Fibroblast of skin of right biceps (primary cell): ENCODE results near the gene WASHC4.
"Not testable (repeated sequence)": the region's sequence is repeated elsewhere in the genome, so short reads cannot be mapped to it uniquely, and the experiment has no call there.

Experiments
- DNase-seq: peaks from one replicate; pipeline ENCODE4 v3.0.0-alpha.2; 2013

The WASHC4 gene

GRCh38 chr12:105170139-105170538 lies 62.6 kb downstream of the WASHC4 start:
- no peak for DNase-seq

DNA sequence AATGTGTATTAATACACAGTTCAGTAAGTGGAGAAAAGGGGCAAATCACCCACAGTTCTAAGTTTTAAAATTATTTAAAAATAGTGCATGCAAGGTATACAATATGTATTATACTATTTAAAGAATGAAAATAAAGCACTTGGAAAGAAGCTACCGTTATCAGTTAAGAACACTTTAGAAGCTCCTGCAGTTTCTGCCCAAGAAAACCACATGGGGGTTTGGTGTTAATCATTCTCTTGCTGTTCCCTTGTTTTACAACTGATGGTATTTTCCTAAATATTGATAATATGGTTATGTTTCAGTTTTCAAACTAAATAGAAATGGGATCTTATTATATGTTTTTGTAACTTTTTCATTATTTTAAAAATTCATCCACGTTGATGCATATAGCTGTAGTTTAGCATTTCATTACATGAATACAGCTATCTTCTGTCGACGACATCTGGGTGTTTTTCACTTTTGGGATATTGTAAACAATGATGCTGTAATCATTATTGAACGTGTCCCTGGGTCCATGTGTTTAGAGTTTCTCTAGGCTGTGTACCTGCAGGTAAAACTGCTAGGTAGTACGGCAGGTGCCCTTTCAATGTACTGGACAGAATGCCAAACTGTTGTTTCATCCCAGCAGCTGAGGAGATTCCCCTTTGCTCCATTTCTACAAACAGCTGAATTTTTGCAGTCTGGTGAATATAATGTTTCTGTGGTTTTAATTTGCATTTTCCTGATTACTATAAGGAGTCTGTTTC lies 64.3 kb downstream of the WASHC4 start:
- DNase-seq: no peak

DNA sequence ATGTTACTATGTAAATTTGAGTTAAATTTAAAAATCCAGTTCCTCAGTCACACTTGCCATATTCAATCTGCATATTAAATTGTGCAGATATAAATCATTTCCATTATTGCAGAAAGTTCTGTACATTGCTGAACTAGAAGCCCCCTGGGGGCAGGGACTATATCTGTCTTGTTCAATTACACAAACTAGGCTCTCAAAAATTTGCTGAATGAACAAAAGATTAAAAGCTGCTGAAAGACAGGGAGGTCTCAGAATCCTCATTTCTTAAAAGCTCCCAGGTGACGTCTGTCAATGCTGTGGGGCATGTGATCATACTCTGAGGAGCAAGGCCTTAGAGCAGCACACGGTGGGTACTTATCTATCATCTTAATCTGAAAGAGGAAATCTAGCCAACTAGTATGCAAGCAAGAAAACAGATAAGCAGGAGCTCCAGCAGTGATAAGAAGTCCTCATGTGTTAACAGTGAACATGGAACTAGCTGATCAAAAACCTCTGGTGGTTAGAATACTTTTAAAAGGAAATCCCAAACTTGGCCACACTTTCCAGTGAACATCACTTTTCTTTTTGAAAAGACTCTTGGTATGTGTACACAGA lies 68.0 kb downstream of the WASHC4 start:
- no peak for DNase-seq

DNA sequence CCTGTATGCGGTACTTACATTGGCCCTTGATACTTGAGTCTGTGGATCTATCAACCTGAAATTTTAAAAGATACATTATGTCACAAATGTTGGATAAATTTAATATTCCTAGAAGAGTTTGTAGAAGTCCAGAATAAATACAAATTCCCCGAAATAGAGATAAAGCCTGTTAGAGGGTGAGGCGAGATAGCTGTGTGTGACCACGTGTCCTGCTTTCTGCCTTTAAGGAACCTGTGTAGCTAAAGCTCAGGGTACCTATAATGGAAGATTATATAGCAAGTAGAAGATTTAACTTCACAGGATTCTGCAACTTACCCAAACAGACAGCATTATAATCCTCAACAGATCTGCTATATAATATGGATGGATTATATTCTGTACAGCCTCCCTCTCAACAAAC lies 69.7 kb downstream of the WASHC4 start:
- DNase-seq: no peak

DNA sequence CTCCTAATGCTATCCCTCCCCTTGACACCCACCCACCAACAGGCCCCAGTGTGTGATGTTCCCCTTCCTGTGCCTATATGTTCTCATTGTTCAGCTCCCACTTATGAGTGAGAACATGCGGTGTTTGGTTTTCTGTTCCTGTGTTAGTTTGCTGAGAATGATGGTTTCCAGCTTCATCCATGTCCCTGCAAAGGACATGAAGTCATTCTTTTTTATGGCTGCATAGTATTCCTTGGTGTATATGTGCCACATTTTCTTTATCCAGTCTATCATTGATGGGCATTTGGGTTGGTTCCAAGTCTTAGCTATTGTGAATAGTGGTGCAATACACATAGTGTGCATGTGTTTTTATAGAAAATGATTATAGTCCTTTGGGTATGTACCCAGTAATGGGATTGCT lies 71.6 kb downstream of the WASHC4 start:
- DNase-seq: not testable (repeated sequence)

GRCh38 chr12:105183406-105183805 lies 75.9 kb downstream of the WASHC4 start:
- DNase-seq: not testable (repeated sequence)

DNA sequence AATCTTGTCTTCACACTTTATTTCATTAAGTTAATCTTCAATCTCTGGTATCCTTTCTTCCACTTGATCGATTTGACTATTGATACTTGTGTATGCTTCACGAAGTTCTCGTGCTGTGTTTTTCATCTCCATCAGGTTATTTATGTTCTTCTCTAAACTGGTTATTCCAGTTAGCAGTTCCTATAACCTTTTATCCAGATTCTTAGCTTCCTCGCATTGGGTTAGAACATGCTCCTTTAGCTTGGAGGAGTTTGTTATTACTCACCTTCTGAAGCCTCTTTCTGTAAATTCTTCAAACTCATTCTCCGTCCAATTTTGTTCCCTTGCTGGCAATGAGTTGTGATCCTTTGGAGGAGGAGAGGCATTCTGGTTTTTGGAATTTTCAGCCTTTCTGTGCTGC lies 76.4 kb downstream of the WASHC4 start:
- DNase-seq: not testable (repeated sequence)

- no peak for DNase-seq
Observed at GRCh38 chr12:105189293-105189692, 81.8 kb downstream of the WASHC4 start.

DNA sequence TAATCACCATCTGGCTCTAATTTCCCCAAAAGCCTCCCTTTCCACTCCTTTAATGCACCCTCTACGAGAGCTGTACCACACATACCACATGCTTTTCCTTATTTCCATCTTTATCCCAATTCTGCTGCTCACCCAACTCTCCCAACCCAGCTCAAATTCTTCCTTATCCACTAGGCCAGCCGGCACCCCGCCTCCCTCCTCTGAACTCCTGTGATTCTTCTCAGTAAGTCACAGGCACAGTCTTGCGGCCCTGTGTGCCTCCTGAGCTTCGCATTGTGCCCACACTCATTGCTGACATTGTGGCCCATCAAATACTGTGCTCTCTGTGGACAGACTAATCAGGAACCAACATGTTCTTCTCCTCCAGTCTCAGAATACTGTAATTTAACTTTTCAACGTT lies 83.0 kb downstream of the WASHC4 start:
- no peak for DNase-seq

- no peak for DNase-seq
Observed at GRCh38 chr12:105192624-105193225, 85.2 kb downstream of the WASHC4 start.

- no peak for DNase-seq
Observed at GRCh38 chr12:105194947-105195346, 87.4 kb downstream of the WASHC4 start.

DNA sequence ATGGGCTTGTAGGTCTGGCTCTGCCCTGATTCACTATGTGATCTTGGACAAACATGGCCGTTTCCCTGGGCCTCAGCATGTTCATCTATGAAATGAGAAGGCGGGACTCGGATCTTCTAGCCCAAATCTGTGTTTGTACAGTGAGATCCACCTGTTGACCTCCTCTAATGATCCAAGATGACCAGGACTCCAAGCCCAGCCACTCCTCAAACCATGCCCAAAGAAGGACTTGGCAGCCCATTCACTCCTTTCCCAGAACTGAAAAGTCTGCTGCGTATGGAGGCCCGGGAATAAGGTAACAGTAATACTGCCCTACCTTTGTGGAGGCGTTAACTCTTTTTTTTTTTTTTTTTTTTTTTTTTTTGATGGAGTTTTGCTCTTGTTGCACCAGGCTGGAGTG lies 88.6 kb downstream of the WASHC4 start:
- no peak for DNase-seq

GRCh38 chr12:105198961-105199360 lies 91.4 kb downstream of the WASHC4 start:
- DNase-seq: no peak

- no peak for DNase-seq
Observed at GRCh38 chr12:105200385-105200784, 92.9 kb downstream of the WASHC4 start.

GRCh38 chr12:105201299-105201698 lies 93.8 kb downstream of the WASHC4 start:
- no peak for DNase-seq

DNA sequence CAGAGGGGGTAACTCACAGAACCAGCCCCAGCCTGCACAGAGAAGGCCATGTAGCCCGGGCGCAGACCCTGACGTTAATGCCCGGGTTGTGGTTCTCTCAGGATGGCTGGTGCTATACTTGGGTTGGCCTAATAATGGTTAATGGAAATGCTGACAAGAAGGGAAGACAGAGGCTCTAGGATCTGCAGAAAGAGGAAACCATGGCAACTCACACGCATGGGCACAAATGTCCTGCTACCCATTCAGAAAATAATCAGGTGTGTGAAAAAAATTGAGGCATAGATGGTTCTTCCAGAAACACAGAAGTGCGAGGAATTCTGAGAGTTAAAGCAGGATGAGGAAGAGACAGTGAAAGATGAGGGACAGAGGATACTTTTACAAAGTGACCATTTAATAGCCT lies 94.7 kb downstream of the WASHC4 start:
- DNase-seq: no peak

- no peak for DNase-seq
Observed at GRCh38 chr12:105204127-105204526, 96.6 kb downstream of the WASHC4 start.

- peak; percentile 85 for DNase-seq
Observed at GRCh38 chr12:105204916-105205315, 97.4 kb downstream of the WASHC4 start.

DNA sequence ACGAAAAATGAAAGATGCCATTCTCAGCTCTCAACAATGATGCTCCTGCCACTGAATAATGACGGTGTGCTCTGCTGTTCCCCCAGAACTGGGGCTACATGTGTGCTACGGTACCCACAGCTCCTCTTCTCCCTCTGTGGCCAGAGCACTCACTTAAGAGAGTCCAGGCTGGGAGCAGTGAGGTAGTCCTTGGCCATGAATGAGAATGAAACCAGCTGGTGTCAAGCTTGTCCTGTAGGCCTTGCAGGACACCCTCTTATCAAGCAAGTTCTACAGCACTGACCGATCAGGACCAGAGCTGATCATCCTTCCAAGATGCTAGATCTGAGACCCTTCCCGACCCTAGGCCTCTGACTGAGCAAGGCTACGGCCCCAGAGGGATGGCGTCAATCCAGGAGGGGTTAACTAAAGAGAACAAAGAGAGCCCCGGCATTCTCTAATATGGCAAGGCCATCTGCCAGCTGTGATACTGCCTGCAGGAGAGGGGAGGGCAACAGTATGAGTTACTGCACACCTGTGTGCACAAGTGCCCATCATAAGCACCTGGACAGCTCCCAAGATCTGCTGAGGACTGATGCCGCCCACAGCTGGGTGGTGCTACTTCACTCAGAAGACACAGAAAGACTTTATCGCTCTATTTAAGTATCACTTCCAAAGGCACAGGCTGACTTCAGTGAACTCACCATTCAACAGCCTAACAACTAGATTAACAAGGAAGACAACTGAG lies 98.0 kb downstream of the WASHC4 start:
- no peak for DNase-seq

GRCh38 chr12:105206686-105207374 lies 99.3 kb downstream of the WASHC4 start:
- no peak for DNase-seq

GRCh38 chr12:105209091-105209490 lies 101.6 kb downstream of the WASHC4 start:
- no peak for DNase-seq

GRCh38 chr12:105212438-105212837 lies 104.9 kb downstream of the WASHC4 start:
- DNase-seq: peak; percentile 92

- DNase-seq: peak; percentile 76
Observed at GRCh38 chr12:105214148-105214547, 106.6 kb downstream of the WASHC4 start.
